OCI-LY7 (cell line): ENCODE measurements around the gene TCEANC2. TPM values are rescaled to one million over a fixed set of nuclear protein-coding genes. Genes with fewer than 3 reads are reported as not detected.

ENCODE experiments used
- BruUV-seq: library from RNA; stranded (reverse); fragments of 400-500 nt; replicated peaks from 2 replicates; lab custom pipeline; 2021; lab: Mats Ljungman, UMichigan
- CTCF ChIA-PET: fragments of 300-600 bp; sonication (Branson Sonifier 250); formaldehyde crosslinking; loops from one replicate; lab custom pipeline; 2022; ENCODE audit warnings: antibody characterized with exemption; ENCODE audit not compliant: unreplicated experiment; lab: Charles Lee
- POLR2A ChIA-PET: fragments of 300-600 bp; sonication (Branson Sonifier 250); formaldehyde crosslinking; loops from one replicate; lab custom pipeline; 2022; ENCODE audit warnings: antibody characterized with exemption; lab: Charles Lee
- DNase-seq: peaks from one replicate; pipeline ENCODE4 v3.0.0-alpha.2; 2015; ENCODE audit warnings: low spot score
- H2AFZ ChIP-seq: fragments of 200-600 bp; sonication (generic), shearing (Covaris generic); 2 replicates; pipeline ENCODE4 v1.6.1; 2014; ENCODE audit warnings: mild to moderate bottlenecking, antibody characterized with exemption, low read length, moderate library complexity
- H3K27ac ChIP-seq: fragments of 200-600 bp; sonication (generic); 2 replicates; pipeline ENCODE4 v1.5.1; 2014; ENCODE audit warnings: mixed run types, low read depth, mild to moderate bottlenecking, moderate library complexity, low read length, inconsistent platforms; ENCODE audit not compliant: poor library complexity, severe bottlenecking
- H3K36me3 ChIP-seq: fragments of 200-600 bp; sonication (generic); 2 replicates; pipeline ENCODE4 v1.6.1; 2014; ENCODE audit warnings: mild to moderate bottlenecking, antibody characterized with exemption, low read length, moderate library complexity, mixed read lengths; ENCODE audit not compliant: insufficient read depth
- H3K4me1 ChIP-seq: fragments of 200-600 bp; sonication (generic); 2 replicates; pipeline ENCODE4 v1.5.1; 2014; ENCODE audit warnings: mild to moderate bottlenecking, low read length; ENCODE audit not compliant: insufficient read depth, poor library complexity, severe bottlenecking
- H3K4me2 ChIP-seq: fragments of 200-600 bp; sonication (generic); 2 replicates; pipeline ENCODE4 v1.6.1; 2014; ENCODE audit warnings: mild to moderate bottlenecking, low read length
- H3K4me3 ChIP-seq: fragments of 200-600 bp; sonication (generic); 2 replicates; pipeline ENCODE4 v1.5.1; 2014; ENCODE audit warnings: mild to moderate bottlenecking, low read depth, low read length; ENCODE audit not compliant: poor library complexity, severe bottlenecking
- H3K79me2 ChIP-seq: fragments of 200-600 bp; sonication (generic); 2 replicates; pipeline ENCODE4 v1.6.1; 2016; ENCODE audit warnings: low read depth, mild to moderate bottlenecking, low read length, moderate library complexity, mixed read lengths; ENCODE audit not compliant: insufficient read depth
- H3K9me2 ChIP-seq: fragments of 200-600 bp; sonication (generic); 2 replicates; pipeline ENCODE4 v1.6.1; 2016; ENCODE audit warnings: mild to moderate bottlenecking, low read length, mixed read lengths; ENCODE audit not compliant: insufficient read depth
- H3K9me3 ChIP-seq: fragments of 200-600 bp; sonication (generic); 2 replicates; pipeline ENCODE4 v1.6.1; 2014; ENCODE audit warnings: mild to moderate bottlenecking, mixed run types, low read length, mixed read lengths
- H4K20me1 ChIP-seq: fragments of 200-600 bp; sonication (generic); 2 replicates; pipeline ENCODE4 v1.6.1; 2014; ENCODE audit warnings: mild to moderate bottlenecking, antibody characterized with exemption, low read length, moderate library complexity, mixed read lengths; ENCODE audit not compliant: insufficient read depth
- EZH2phosphoT487 ChIP-seq: fragments of 200-600 bp; sonication (generic); IDR thresholded peaks from 2 replicates; pipeline ENCODE4 v1.6.1; 2018; ENCODE audit warnings: low read depth, borderline replicate concordance, mild to moderate bottlenecking, mixed run types, antibody characterized with exemption, low read length, moderate library complexity, mixed read lengths
- intact Hi-C: fragments of 100-400 bp; cut with micrococcal nuclease; formaldehyde crosslinking; loops from one replicate; pipeline ENCODE4 v1.10.0; 2022; ENCODE audit not compliant: unreplicated experiment
- total RNA-seq, 2 experiments: library from RNA; depleted of rRNA in 1 of 2; stranded (reverse); fragments of >200 nt in 1 of 2; shearing (Covaris generic) in 1 of 2; gene quantifications; 2 replicates each; pipeline ENCODE4 v1.2.3, GENCODE V29; 2014 to 2022
- TF ChIP-seq, protein P1 (sequence below): fragments of 200-600 bp; sonication (generic); conservative IDR thresholded peaks from 2 replicates; pipeline ENCODE4 v1.5.1; 2014; ENCODE audit warnings: mild to moderate bottlenecking, antibody characterized with exemption, low read length, moderate library complexity, mixed read lengths

Gene TCEANC2
- total RNA-seq, 2 experiments from 2014 or later = 5.1 to 9.5 TPM

DNA sequence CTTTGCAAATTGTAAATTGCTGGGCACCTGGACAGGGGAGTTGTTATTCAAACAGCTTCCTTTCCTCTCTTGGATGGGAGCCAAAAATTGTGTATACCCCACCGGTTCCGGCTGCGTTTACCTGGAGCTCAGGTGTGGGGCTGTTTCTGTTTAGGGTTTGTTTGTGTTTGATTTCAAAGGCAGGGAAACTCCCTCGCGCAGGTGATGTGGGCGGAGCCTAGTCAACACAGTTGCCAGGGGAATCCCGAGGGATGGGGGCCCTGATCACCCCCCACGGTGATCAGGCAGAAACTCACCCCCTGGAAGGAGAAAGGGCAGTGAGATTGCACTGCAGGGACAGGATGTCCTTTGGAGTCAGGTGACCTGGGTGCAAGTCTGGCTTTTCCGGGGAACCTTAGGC lies 71.1 kb downstream of the TCEANC2 start:
- no peak for TF ChIP-seq EZH2phosphoT487
- CTCF ChIA-PET = interaction anchor here (0.5 to 0.6 kb wide), 2 partner anchors 54 to 1006 kb away, joined by 3 read pairs; no protein-coding TSS in a partner anchor
- Histone ChIP-seq H3K4me3 (no peak overlapping the region), H3K27ac (no peak overlapping the region), H2AFZ (no peak overlapping the region), H3K9me3 (no peaks in the 10 kb centered on the region), H3K9me2 (no peaks in the 10 kb centered on the region), H3K4me1 (peaks cover 5% of the 10 kb centered on the region), H3K79me2 (no peaks in the 10 kb centered on the region), H4K20me1 (no peaks in the 10 kb centered on the region), H3K36me3 (no peaks in the 10 kb centered on the region), H3K4me2 (no peak overlapping the region; the same call in 1 of the 2 replicates)
- intact Hi-C loops = no loop called here
- DNase-seq = no peak
- POLR2A ChIA-PET = interaction anchor here (2.1 kb wide), 1 partner anchor 12 kb away, joined by 5 read pairs; no protein-coding TSS in a partner anchor
- BruUV-seq = no TSS peak

DNA sequence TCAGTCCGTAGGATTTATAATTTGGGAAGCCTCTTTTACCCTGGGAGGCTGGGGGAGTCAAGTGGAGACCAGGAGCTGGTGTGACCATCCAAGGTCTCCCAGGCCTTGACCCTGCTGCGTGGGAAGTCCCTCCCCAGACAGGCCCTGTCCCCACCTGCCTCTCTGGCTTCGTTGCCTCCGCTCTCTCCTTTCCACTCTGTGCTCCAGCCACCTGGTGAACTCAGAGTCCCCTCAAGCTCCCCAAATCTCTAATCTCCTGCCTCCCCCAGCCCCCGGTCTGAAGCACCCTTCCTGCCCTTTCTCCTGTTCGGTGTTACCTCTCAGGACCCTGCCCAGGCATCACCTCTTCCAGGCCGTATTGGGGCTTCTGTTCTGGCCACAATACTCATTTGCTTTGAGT lies 71.5 kb downstream of the TCEANC2 start:
- no peak overlapping the region for H3K27ac ChIP-seq
- H3K4me3 ChIP-seq = no peak overlapping the region
- H2AFZ ChIP-seq = no peak overlapping the region
- no peaks in the 10 kb centered on the region for H4K20me1 ChIP-seq
- ChIA-PET POLR2A (interaction anchor here (2.1 kb wide), 1 partner anchor 12 kb away, joined by 5 read pairs; no protein-coding TSS in a partner anchor), CTCF (no interaction called here)
- no TSS peak for BruUV-seq
- intact Hi-C loops = no loop called here
- no peaks in the 10 kb centered on the region for H3K9me3 ChIP-seq
- H3K4me2 ChIP-seq = no peak overlapping the region
- no peaks in the 10 kb centered on the region for H3K9me2 ChIP-seq
- H3K36me3 ChIP-seq = no peaks in the 10 kb centered on the region
- no peak for DNase-seq
- H3K4me1 ChIP-seq = peaks cover 5% of the 10 kb centered on the region
- TF ChIP-seq, protein P1, sequence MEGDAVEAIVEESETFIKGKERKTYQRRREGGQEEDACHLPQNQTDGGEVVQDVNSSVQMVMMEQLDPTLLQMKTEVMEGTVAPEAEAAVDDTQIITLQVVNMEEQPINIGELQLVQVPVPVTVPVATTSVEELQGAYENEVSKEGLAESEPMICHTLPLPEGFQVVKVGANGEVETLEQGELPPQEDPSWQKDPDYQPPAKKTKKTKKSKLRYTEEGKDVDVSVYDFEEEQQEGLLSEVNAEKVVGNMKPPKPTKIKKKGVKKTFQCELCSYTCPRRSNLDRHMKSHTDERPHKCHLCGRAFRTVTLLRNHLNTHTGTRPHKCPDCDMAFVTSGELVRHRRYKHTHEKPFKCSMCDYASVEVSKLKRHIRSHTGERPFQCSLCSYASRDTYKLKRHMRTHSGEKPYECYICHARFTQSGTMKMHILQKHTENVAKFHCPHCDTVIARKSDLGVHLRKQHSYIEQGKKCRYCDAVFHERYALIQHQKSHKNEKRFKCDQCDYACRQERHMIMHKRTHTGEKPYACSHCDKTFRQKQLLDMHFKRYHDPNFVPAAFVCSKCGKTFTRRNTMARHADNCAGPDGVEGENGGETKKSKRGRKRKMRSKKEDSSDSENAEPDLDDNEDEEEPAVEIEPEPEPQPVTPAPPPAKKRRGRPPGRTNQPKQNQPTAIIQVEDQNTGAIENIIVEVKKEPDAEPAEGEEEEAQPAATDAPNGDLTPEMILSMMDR = no peak
- TF ChIP-seq EZH2phosphoT487 = no peak
- H3K79me2 ChIP-seq = no peaks in the 10 kb centered on the region

DNA sequence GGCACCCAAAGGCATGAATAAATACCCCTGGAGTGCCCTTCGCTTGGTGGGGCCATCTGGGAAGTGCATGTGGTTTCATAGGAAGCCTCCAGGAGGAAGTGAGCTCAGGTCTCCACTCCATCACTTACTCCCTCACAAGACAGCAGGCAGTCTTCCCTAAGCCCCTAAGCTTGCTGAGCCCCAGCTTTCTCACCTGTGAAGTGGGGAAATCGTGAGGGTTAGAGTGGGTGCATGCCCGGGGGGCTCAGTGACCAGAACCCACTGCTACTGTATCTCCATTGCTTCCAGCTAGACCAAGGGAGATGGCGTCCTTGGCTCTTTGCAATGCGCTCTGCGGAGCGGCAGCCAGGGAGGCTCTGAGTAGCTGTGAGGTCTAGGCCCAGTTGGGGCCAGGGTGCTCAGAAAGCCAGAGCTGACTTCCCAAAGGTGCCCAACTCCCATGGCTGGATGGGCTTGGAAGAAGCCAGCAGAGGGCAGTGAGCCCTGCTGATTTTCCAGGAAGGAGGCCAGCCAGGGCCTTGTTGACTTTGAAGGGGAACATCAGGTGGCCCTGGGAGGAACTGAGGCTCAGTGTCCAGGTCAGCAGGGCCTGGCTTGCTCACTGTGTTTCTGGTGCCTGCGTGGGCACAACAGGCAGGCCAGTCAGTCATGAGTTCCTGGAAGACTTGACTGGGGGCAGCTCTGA lies 72.1 kb downstream of the TCEANC2 start:
- no peak overlapping the region for H3K27ac ChIP-seq
- no peak for DNase-seq
- no TSS peak for BruUV-seq
- no peaks in the 10 kb centered on the region for H4K20me1 ChIP-seq
- POLR2A ChIA-PET = interaction anchor here (2.1 kb wide), 1 partner anchor 13 kb away, joined by 5 read pairs; no protein-coding TSS in a partner anchor
- peaks cover 5% of the 10 kb centered on the region for H3K4me1 ChIP-seq
- no peaks in the 10 kb centered on the region for H3K79me2 ChIP-seq
- H3K4me3 ChIP-seq = no peak overlapping the region
- no peaks in the 10 kb centered on the region for H3K9me3 ChIP-seq
- TF ChIP-seq, protein P1 = 0 out of 2 replicates have a peak, but pooled peaks have one; percentile 16
- no peak for TF ChIP-seq EZH2phosphoT487
- CTCF ChIA-PET = no interaction called here
- intact Hi-C loops = no loop called here
- no peaks in the 10 kb centered on the region for H3K9me2 ChIP-seq
- no peak overlapping the region for H2AFZ ChIP-seq
- no peak overlapping the region for H3K4me2 ChIP-seq
- H3K36me3 ChIP-seq = no peaks in the 10 kb centered on the region
